HEK293 (cell line): ENCODE measurements around the gene HTRA2.

Source experiments
- CTCF ChIA-PET: fragments of 350-600 bp; formaldehyde crosslinking; extraction: SDS; loops from one replicate; lab custom pipeline; 2021; ENCODE audit warnings: antibody characterized with exemption; lab: Yijun Ruan, JAX
- POLR2A ChIA-PET: fragments of 300-600 bp; formaldehyde crosslinking; extraction: SDS; loops from one replicate; lab custom pipeline; 2020; ENCODE audit warnings: antibody characterized with exemption, inconsistent platforms; lab: Yijun Ruan, JAX
- H3K27ac ChIP-seq: fragments of 200-500 bp; sonication (Bioruptor generic); 2 replicates; pipeline ENCODE4 v1.5.1; 2014; ENCODE audit warnings: low read depth, low read length, control low read depth, inconsistent platforms; ENCODE audit errors: extremely low read depth
- H3K36me3 ChIP-seq, 2 experiments: fragments of 200-500 bp in 1 of 2; sonication (Bioruptor generic) in 1 of 2; 1 replicate in 1 of 2; 2 replicates in 1 of 2; pipeline ENCODE4 v1.5.1; 2014 to 2017; ENCODE audit warnings: inconsistent platforms in 2 of 2, low read length in 2 of 2; ENCODE audit not compliant: control insufficient read depth in 2 of 2, insufficient read depth in 1 of 2
- H3K4me1 ChIP-seq: fragments of 200-500 bp; sonication (Bioruptor generic); 2 replicates; pipeline ENCODE4 v1.5.1; 2014; ENCODE audit warnings: mild to moderate bottlenecking, low read length, inconsistent platforms; ENCODE audit not compliant: control insufficient read depth, insufficient read depth
- H3K4me3 ChIP-seq: 2 replicates; pipeline ENCODE4 v1.5.1; 2011; ENCODE audit warnings: low read depth, mild to moderate bottlenecking, control low read depth, low read length, moderate library complexity
- H3K9me3 ChIP-seq: fragments of 200-500 bp; sonication (Bioruptor generic); 2 replicates; pipeline ENCODE4 v1.5.1; 2014; ENCODE audit warnings: low read depth, low read length, inconsistent platforms; ENCODE audit not compliant: control insufficient read depth, insufficient read depth
- ELK4 ChIP-seq: IDR thresholded peaks from 2 replicates; pipeline ENCODE4 v1.6.1; 2011; ENCODE audit warnings: mild to moderate bottlenecking, low read depth, low read length, borderline replicate concordance
- GLIS2 ChIP-seq: fragments of 450-650 bp; formaldehyde crosslinking; IDR thresholded peaks from 2 replicates; pipeline ENCODE4 v1.5.1; 2016; ENCODE audit warnings: missing biosample characterization, missing genetic modification characterization
- KLF16 ChIP-seq: fragments of 450-650 bp; formaldehyde crosslinking; IDR thresholded peaks from 2 replicates; pipeline ENCODE4 v1.5.1; 2017; ENCODE audit warnings: missing biosample characterization, missing genetic modification characterization
- KLF9 ChIP-seq: fragments of 450-650 bp; formaldehyde crosslinking; IDR thresholded peaks from 2 replicates; pipeline ENCODE4 v1.5.1; 2016; ENCODE audit warnings: missing biosample characterization, missing genetic modification characterization, low read depth
- PBX3 ChIP-seq: sonication (generic); formaldehyde crosslinking; IDR thresholded peaks from 2 replicates; pipeline ENCODE4 v1.8.1; 2022; ENCODE audit warnings: mild to moderate bottlenecking, moderate library complexity, missing genetic modification reagents
- RBAK ChIP-seq: fragments of 450-650 bp; formaldehyde crosslinking; IDR thresholded peaks from 2 replicates; pipeline ENCODE4 v1.5.1; 2016; ENCODE audit warnings: missing biosample characterization, missing genetic modification characterization
- SCRT2 ChIP-seq: fragments of 450-650 bp; formaldehyde crosslinking; IDR thresholded peaks from 2 replicates; pipeline ENCODE4 v1.5.1; 2016; ENCODE audit warnings: missing biosample characterization, missing genetic modification characterization
- SP3 ChIP-seq: fragments of 450-650 bp; formaldehyde crosslinking; IDR thresholded peaks from 2 replicates; pipeline ENCODE4 v1.5.1; 2016; ENCODE audit warnings: missing biosample characterization, missing genetic modification characterization
- ZBTB10 ChIP-seq: fragments of 450-650 bp; formaldehyde crosslinking; IDR thresholded peaks from 2 replicates; pipeline ENCODE4 v1.5.1; 2016; ENCODE audit warnings: missing biosample characterization, missing genetic modification characterization
- ZBTB48 ChIP-seq: fragments of 450-650 bp; formaldehyde crosslinking; IDR thresholded peaks from 2 replicates; pipeline ENCODE4 v1.5.1; 2016; ENCODE audit warnings: missing biosample characterization, missing genetic modification characterization
- ZBTB6 ChIP-seq: fragments of 450-650 bp; formaldehyde crosslinking; IDR thresholded peaks from 2 replicates; pipeline ENCODE4 v1.5.1; 2017; ENCODE audit warnings: missing biosample characterization, missing genetic modification characterization
- ZFP37 ChIP-seq: fragments of 450-650 bp; formaldehyde crosslinking; IDR thresholded peaks from 2 replicates; pipeline ENCODE4 v1.5.1; 2016; ENCODE audit warnings: missing biosample characterization, missing genetic modification characterization
- ZNF10 ChIP-seq: fragments of 450-650 bp; formaldehyde crosslinking; IDR thresholded peaks from 2 replicates; pipeline ENCODE4 v1.5.1; 2017; ENCODE audit warnings: missing biosample characterization, missing genetic modification characterization
- ZNF140 ChIP-seq: fragments of 450-650 bp; formaldehyde crosslinking; IDR thresholded peaks from 2 replicates; pipeline ENCODE4 v1.5.1; 2016; ENCODE audit warnings: missing biosample characterization, missing genetic modification characterization
- ZNF239 ChIP-seq: fragments of 450-650 bp; formaldehyde crosslinking; IDR thresholded peaks from 2 replicates; pipeline ENCODE4 v1.5.1; 2016; ENCODE audit warnings: missing biosample characterization, missing genetic modification characterization
- ZNF404 ChIP-seq: fragments of 450-650 bp; formaldehyde crosslinking; IDR thresholded peaks from 2 replicates; pipeline ENCODE4 v1.5.1; 2017; ENCODE audit warnings: missing biosample characterization, missing genetic modification characterization
- ZNF48 ChIP-seq: fragments of 450-650 bp; formaldehyde crosslinking; IDR thresholded peaks from 2 replicates; pipeline ENCODE4 v1.5.1; 2016; ENCODE audit warnings: missing biosample characterization, missing genetic modification characterization
- ZNF558 ChIP-seq: fragments of 450-650 bp; formaldehyde crosslinking; IDR thresholded peaks from 2 replicates; pipeline ENCODE4 v1.5.1; 2016; ENCODE audit warnings: missing biosample characterization, missing genetic modification characterization
- ZNF560 ChIP-seq: fragments of 450-650 bp; formaldehyde crosslinking; IDR thresholded peaks from 2 replicates; pipeline ENCODE4 v1.5.1; 2017; ENCODE audit warnings: missing biosample characterization, missing genetic modification characterization, borderline replicate concordance
- ZNF580 ChIP-seq: fragments of 450-650 bp; formaldehyde crosslinking; IDR thresholded peaks from 2 replicates; pipeline ENCODE4 v1.5.1; 2016; ENCODE audit warnings: missing biosample characterization, missing genetic modification characterization
- ZNF704 ChIP-seq: fragments of 450-650 bp; formaldehyde crosslinking; IDR thresholded peaks from 2 replicates; pipeline ENCODE4 v1.5.1; 2016; ENCODE audit warnings: missing biosample characterization, missing genetic modification characterization
- ZNF768 ChIP-seq: fragments of 450-650 bp; formaldehyde crosslinking; IDR thresholded peaks from 2 replicates; pipeline ENCODE4 v1.5.1; 2018; ENCODE audit warnings: missing biosample characterization, mild to moderate bottlenecking, missing genetic modification characterization
- ZNF837 ChIP-seq: fragments of 450-650 bp; formaldehyde crosslinking; IDR thresholded peaks from 2 replicates; pipeline ENCODE4 v1.5.1; 2016; ENCODE audit warnings: missing biosample characterization, missing genetic modification characterization

Gene HTRA2

GRCh38 chr2:74530239-74531187 is 780 bp downstream of the HTRA2 start:
- TF ChIP-seq ZBTB10 (tag by site-specific recombination) (peak; percentile 37; the same call in 1 of the 2 replicates), ZBTB6 (no peak), ZNF837 (tag by site-specific recombination) (no peak), SCRT2 (tag by site-specific recombination) (peak; percentile 79), ZNF560 (tag by site-specific recombination) (no peak), KLF9 (tag by site-specific recombination) (0 out of 2 replicates have a peak, but pooled peaks have one; percentile 2), GLIS2 (tag by site-specific recombination) (peak; percentile 28; the same call in 1 of the 2 replicates), ZBTB48 (tag by site-specific recombination) (peak; percentile 33; the same call in 1 of the 2 replicates), SP3 (tag by site-specific recombination) (peak; percentile 7; the same call in 1 of the 2 replicates)
- TF ChIP-seq, all 188 proteins: peak for 6
- Histone ChIP-seq H3K36me3 (peaks cover 7 to 68% of the 10 kb centered on the region in 2 experiments; a peak in 1 of 3 replicates), H3K4me1 (no peaks in the 10 kb centered on the region; the same call in 1 of the 2 replicates), H3K4me3 (peak overlapping the region; percentile 57), H3K9me3 (no peaks in the 10 kb centered on the region), H3K27ac (peak overlapping the region; percentile 72; the same call in 1 of the 2 replicates)
- ChIA-PET CTCF (interaction anchor here (0.6 to 4.3 kb wide), 6 partner anchors 13 to 1014 kb away, joined by 3 to 34 read pairs (median 9); partner anchors contain the start of genes CCDC142 and TTC31), POLR2A (interaction anchor here (0.5 to 2.4 kb wide), 19 partner anchors 9 to 1118 kb away, joined by 3 to 18 read pairs (median 6); partner anchors contain the start of genes CCDC142, MRPL53, PCGF1 and TLX2)

GRCh38 chr2:74531666-74532065 is 1.9 kb downstream of the HTRA2 start:
- TF ChIP-seq ZNF704 (tag by site-specific recombination) (no peak), ZNF404 (tag by site-specific recombination) (no peak), ZNF239 (no peak), KLF16 (tag by site-specific recombination) (no peak), SP3 (tag by site-specific recombination) (no peak), ELK4 (no peak), ZFP37 (tag by site-specific recombination) (no peak), ZNF558 (tag by site-specific recombination) (no peak), ZNF140 (tag by site-specific recombination) (no peak), ZNF768 (tag by site-specific recombination) (no peak), ZNF10 (tag by site-specific recombination) (no peak), PBX3 (CRISPR knock-in tag) (no peak), ZNF580 (tag by site-specific recombination) (no peak), RBAK (tag by site-specific recombination) (no peak), ZNF48 (no peak)
- H3K4me1 ChIP-seq: no peaks in the 10 kb centered on the region; the same call in 1 of the 2 replicates
- H3K36me3 ChIP-seq: peaks cover 7 to 57% of the 10 kb centered on the region in 2 experiments; a peak in 1 of 3 replicates
- POLR2A ChIA-PET: interaction anchor here (0.7 to 1.2 kb wide), 7 partner anchors 10 to 59 kb away, joined by 3 to 6 read pairs (median 4); partner anchors contain the start of genes CCDC142, MRPL53 and TTC31
- H3K4me3 ChIP-seq: no peak overlapping the region
- no peaks in the 10 kb centered on the region for H3K9me3 ChIP-seq
- no peak overlapping the region for H3K27ac ChIP-seq
- CTCF ChIA-PET: interaction anchor here (0.5 to 4.3 kb wide), 13 partner anchors 12 to 197 kb away, joined by 3 to 34 read pairs (median 4); partner anchors contain the start of genes CCDC142, INO80B and TTC31
